ENCODE results near the gene CHRM4. TPM values are rescaled to one million over a fixed set of nuclear protein-coding genes. Genes with fewer than 3 reads are reported as not detected.
A peak's percentile ranks its signal among the peaks of the same experiment; 100 is the strongest.

CHRM4 gene
- total RNA-seq, 1 experiment from 2014 or later: 1.1 TPM

- intact Hi-C loops (cut with micrococcal nuclease): no loop called here
- no peak for DNase-seq (ENCODE audit: low read depth, low spot score)
- no peak for TF ChIP-seq TCF7L2 (IDR thresholded peaks at IDR 0.05; ENCODE audit: borderline replicate concordance, extremely low read depth, insufficient read depth, insufficient read length)
- TF ChIP-seq ELF1 (IDR thresholded peaks at IDR 0.05; ENCODE audit: borderline replicate concordance, low read depth): no peak
- no peak for TF ChIP-seq POLR2AphosphoS5 (IDR thresholded peaks at IDR 0.05; ENCODE audit: low read depth, low read length)
- TF ChIP-seq ZNF274 (IDR thresholded peaks at IDR 0.05; ENCODE audit: low read depth, low read length): no peak
- TF ChIP-seq FOSL1 (IDR thresholded peaks at IDR 0.05; ENCODE audit: low read depth): no peak
- no peak for TF ChIP-seq RAD21 (IDR thresholded peaks at IDR 0.05; ENCODE audit: low read depth)
- no peak for TF ChIP-seq POLR2A (IDR thresholded peaks at IDR 0.05; ENCODE audit: borderline replicate concordance, extremely low read depth, insufficient read depth, insufficient read length)
- no peak for TF ChIP-seq EGR1 (IDR thresholded peaks at IDR 0.05; ENCODE audit: low read depth)
- no peak for TF ChIP-seq JUND (IDR thresholded peaks at IDR 0.05)
- H4K20me1 ChIP-seq (ENCODE audit: insufficient read depth): no peaks in the 10 kb centered on the region
- ChIA-PET CTCF (interaction anchor here (1.0 to 1.6 kb wide), 4 partner anchors 10 to 190 kb away, joined by 3 to 7 read pairs (median 4); no protein-coding TSS in a partner anchor), RAD21 (ENCODE audit: low non-redundant PET in 1 of 2, low total read pairs in 2 of 2, uncharacterized antibody in 2 of 2, unreplicated experiment in 2 of 2) (no interaction called here), POLR2A (no interaction called here)
- H3K27me3 ChIP-seq (ENCODE audit: insufficient read depth, low read length): no peaks in the 10 kb centered on the region
- peaks cover 3% of the 10 kb centered on the region in 2 experiments; a peak in 2 of 4 replicates for H3K36me3 ChIP-seq (ENCODE audit: control insufficient read depth in 1 of 2, insufficient read depth in 2 of 2, low read length in 2 of 2)
- no peak overlapping the region for H2AFZ ChIP-seq (ENCODE audit: low read depth, low read length, poor library complexity, severe bottlenecking)
- H3K27ac ChIP-seq (ENCODE audit: low read depth, low read length): no peak overlapping the region
- peak overlapping the region; percentile 64 for H3K4me2 ChIP-seq (ENCODE audit: low read length)
- H3K4me3 ChIP-seq (replicated peaks in 1 of 2; ENCODE audit: low read depth in 1 of 2, low read length in 2 of 2): no peak overlapping the region
- H3K9me2 ChIP-seq (ENCODE audit: insufficient read depth): no peaks in the 10 kb centered on the region
- no peaks in the 10 kb centered on the region for H3K9me3 ChIP-seq (ENCODE audit: control insufficient read depth in 1 of 2, insufficient read depth in 1 of 2, low read depth in 1 of 2, low read length in 2 of 2)
- H3K4me1 ChIP-seq (ENCODE audit: control insufficient read depth in 1 of 2, insufficient read depth in 2 of 2, low read length in 2 of 2): peaks cover 20 to 52% of the 10 kb centered on the region in 2 experiments
- H3K79me2 ChIP-seq (ENCODE audit: insufficient read depth, low read length): peaks cover 41% of the 10 kb centered on the region
- ATAC-seq: no peak
- H3K9ac ChIP-seq (ENCODE audit: low read length): peak overlapping the region; percentile 20; the same call in 1 of the 2 replicates
- BruUV-seq (replicated peaks): no TSS peak
Observed at GRCh38 chr11:46364056-46364455, 27.5 kb downstream of the CHRM4 start.

GRCh38 chr11:46363455-46364005 lies 28.0 kb downstream of the CHRM4 start:
- RAD21 ChIA-PET (ENCODE audit: low non-redundant PET in 1 of 2, low total read pairs in 2 of 2, uncharacterized antibody in 2 of 2, unreplicated experiment in 2 of 2): no interaction called here
- peak; percentile 74 for TF ChIP-seq MAX (IDR thresholded peaks at IDR 0.05)
- peak; percentile 78 for TF ChIP-seq FOSL1 (IDR thresholded peaks at IDR 0.05; ENCODE audit: low read depth)
- TF ChIP-seq, protein P1, sequence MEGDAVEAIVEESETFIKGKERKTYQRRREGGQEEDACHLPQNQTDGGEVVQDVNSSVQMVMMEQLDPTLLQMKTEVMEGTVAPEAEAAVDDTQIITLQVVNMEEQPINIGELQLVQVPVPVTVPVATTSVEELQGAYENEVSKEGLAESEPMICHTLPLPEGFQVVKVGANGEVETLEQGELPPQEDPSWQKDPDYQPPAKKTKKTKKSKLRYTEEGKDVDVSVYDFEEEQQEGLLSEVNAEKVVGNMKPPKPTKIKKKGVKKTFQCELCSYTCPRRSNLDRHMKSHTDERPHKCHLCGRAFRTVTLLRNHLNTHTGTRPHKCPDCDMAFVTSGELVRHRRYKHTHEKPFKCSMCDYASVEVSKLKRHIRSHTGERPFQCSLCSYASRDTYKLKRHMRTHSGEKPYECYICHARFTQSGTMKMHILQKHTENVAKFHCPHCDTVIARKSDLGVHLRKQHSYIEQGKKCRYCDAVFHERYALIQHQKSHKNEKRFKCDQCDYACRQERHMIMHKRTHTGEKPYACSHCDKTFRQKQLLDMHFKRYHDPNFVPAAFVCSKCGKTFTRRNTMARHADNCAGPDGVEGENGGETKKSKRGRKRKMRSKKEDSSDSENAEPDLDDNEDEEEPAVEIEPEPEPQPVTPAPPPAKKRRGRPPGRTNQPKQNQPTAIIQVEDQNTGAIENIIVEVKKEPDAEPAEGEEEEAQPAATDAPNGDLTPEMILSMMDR (IDR thresholded peaks at IDR 0.05 in 2 of 3, conservative IDR thresholded peaks at IDR 0.05 in 1 of 3; ENCODE audit: borderline replicate concordance in 1 of 3, insufficient read depth in 1 of 3, low read depth in 2 of 3, low read length in 2 of 3): peak in 1 of 3 experiments; percentile 44; a peak in 2 of 6 replicates
- 0 out of 2 replicates have a peak, but pooled peaks have one; percentile 9 for TF ChIP-seq ZFX (IDR thresholded peaks at IDR 0.05)
- TF ChIP-seq POLR2AphosphoS5 (IDR thresholded peaks at IDR 0.05; ENCODE audit: low read depth, low read length): no peak
- no peak for TF ChIP-seq YY1 (IDR thresholded peaks at IDR 0.05; ENCODE audit: extremely low read depth, insufficient replicate concordance, low read depth, low read length)
- peak; percentile 96 for TF ChIP-seq SIN3A (IDR thresholded peaks at IDR 0.05; ENCODE audit: low read depth)
- TF ChIP-seq SP1 (IDR thresholded peaks at IDR 0.05; ENCODE audit: low read depth): peak; percentile 70; the same call in 1 of the 2 replicates
- TF ChIP-seq ZNF274 (IDR thresholded peaks at IDR 0.05; ENCODE audit: low read depth, low read length): no peak
- TF ChIP-seq EZH2phosphoT487 (IDR thresholded peaks at IDR 0.05; ENCODE audit: borderline replicate concordance): no peak
- no peak for TF ChIP-seq CEBPB (IDR thresholded peaks at IDR 0.05; ENCODE audit: low read depth)

More at GRCh38 chr11:46363455-46364005, 28.0 kb downstream of the CHRM4 start:
- Histone ChIP-seq H4K20me1 (ENCODE audit: insufficient read depth) (no peaks in the 10 kb centered on the region), H3K9ac (ENCODE audit: low read length) (peak overlapping the region; percentile 52; the same call in 1 of the 2 replicates), H3K36me3 (ENCODE audit: control insufficient read depth in 1 of 2, insufficient read depth in 2 of 2, low read length in 2 of 2) (peaks cover 2 to 3% of the 10 kb centered on the region in 2 experiments; a peak in 2 of 4 replicates), H3K27ac (ENCODE audit: low read depth, low read length) (peak overlapping the region; percentile 47), H3K4me3 (replicated peaks in 1 of 2; ENCODE audit: low read depth in 1 of 2, low read length in 2 of 2) (peak overlapping the region in 1 of 2 experiments; percentile 16; a peak in 1 of 4 replicates), H3K9me3 (ENCODE audit: control insufficient read depth in 1 of 2, insufficient read depth in 1 of 2, low read depth in 1 of 2, low read length in 2 of 2) (no peaks in the 10 kb centered on the region), H3K79me2 (ENCODE audit: insufficient read depth, low read length) (peaks cover 43% of the 10 kb centered on the region), H3K9me2 (ENCODE audit: insufficient read depth) (no peaks in the 10 kb centered on the region), H3K4me2 (ENCODE audit: low read length) (peak overlapping the region; percentile 64), H3K27me3 (ENCODE audit: insufficient read depth, low read length) (no peaks in the 10 kb centered on the region), H3K4me1 (ENCODE audit: control insufficient read depth in 1 of 2, insufficient read depth in 2 of 2, low read length in 2 of 2) (peaks cover 20 to 51% of the 10 kb centered on the region in 2 experiments), H2AFZ (ENCODE audit: low read depth, low read length, poor library complexity, severe bottlenecking) (no peak overlapping the region)
- CTCF ChIA-PET: interaction anchor here (1.0 to 1.6 kb wide), 4 partner anchors 9 to 191 kb away, joined by 3 to 7 read pairs (median 4); no protein-coding TSS in a partner anchor
- peak; percentile 52 for DNase-seq (ENCODE audit: low read depth, low spot score)
- POLR2A ChIA-PET: no interaction called here
- BruUV-seq (replicated peaks): no TSS peak
- intact Hi-C loops (cut with micrococcal nuclease): no loop called here
- peak; percentile 79 for ATAC-seq

Measured in HCT116 (cell line).